SK-N-SH (cell line): ENCODE measurements around the gene P2RY6. TPM values are rescaled to one million over a fixed set of nuclear protein-coding genes. Genes with fewer than 3 reads are reported as not detected.
A peak's percentile ranks its signal among the peaks of the same experiment; 100 is the strongest.

ENCODE experiments used
- CTCF ChIA-PET: fragments of 300-600, 350-600 bp; formaldehyde crosslinking; extraction: SDS; loops from one replicate; lab custom pipeline; 2021; lab: Yijun Ruan, JAX
- POLR2A ChIA-PET: fragments of 350-600 bp; sonication (Branson Sonifier 250); formaldehyde crosslinking; extraction: SDS; loops from one replicate; lab custom pipeline; 2020; ENCODE audit warnings: antibody characterized with exemption, inconsistent platforms; lab: Yijun Ruan, JAX
- DNase-seq: peaks from one replicate; pipeline ENCODE4 v3.0.0; 2012
- H2AFZ ChIP-seq: fragments of 200-600 bp; sonication (generic); 2 replicates; pipeline ENCODE4 v1.8.1; 2016; ENCODE audit warnings: antibody characterized with exemption, mild to moderate bottlenecking, low read depth
- H3F3A ChIP-seq: fragments of 200-600 bp; sonication (generic); replicated peaks from 2 replicates; pipeline ENCODE3; 2016; ENCODE audit warnings: antibody characterized with exemption, mild to moderate bottlenecking; ENCODE audit not compliant: insufficient read depth
- H3K27ac ChIP-seq, 2 experiments: fragments of 200-500 bp in 1 of 2; fragments of 200-600 bp in 1 of 2; sonication (Bioruptor generic) in 1 of 2; sonication (generic), shearing (Covaris generic) in 1 of 2; 2 replicates each; pipeline versions ENCODE4 v1.5.1 to v1.6.1; 2014 to 2016; ENCODE audit warnings: low read depth in 2 of 2, inconsistent platforms in 1 of 2, low read length in 1 of 2, mild to moderate bottlenecking in 1 of 2, mixed read lengths in 1 of 2
- H3K27me3 ChIP-seq: fragments of 200-600 bp; sonication (generic), shearing (Covaris generic); 2 replicates; pipeline ENCODE4 v1.6.1; 2016; ENCODE audit warnings: mixed run types; ENCODE audit not compliant: insufficient read depth
- H3K36me3 ChIP-seq, 2 experiments: fragments of 200-500 bp in 1 of 2; fragments of 200-600 bp in 1 of 2; sonication (Bioruptor generic) in 1 of 2; sonication (generic) in 1 of 2; replicated peaks in 1 of 2; 2 replicates each; pipeline versions ENCODE3 to v1.5.1; 2014 to 2016; ENCODE audit warnings: low read length in 1 of 2, mild to moderate bottlenecking in 1 of 2; ENCODE audit not compliant: insufficient read depth in 2 of 2, control insufficient read depth in 1 of 2
- H3K4me1 ChIP-seq, 2 experiments: fragments of 200-500 bp in 1 of 2; fragments of 200-600 bp in 1 of 2; sonication (Bioruptor generic) in 1 of 2; sonication (generic), shearing (Covaris generic) in 1 of 2; 2 replicates each; pipeline versions ENCODE4 v1.5.1 to v1.6.1; 2014 to 2016; ENCODE audit warnings: low read depth in 1 of 2, low read length in 1 of 2, mixed run types in 1 of 2; ENCODE audit not compliant: insufficient read depth in 2 of 2, control insufficient read depth in 1 of 2
- H3K4me2 ChIP-seq: fragments of 200-600 bp; sonication (generic), shearing (Covaris generic); 2 replicates; pipeline ENCODE4 v1.6.1; 2017; ENCODE audit warnings: mixed run types
- H3K4me3 ChIP-seq, 2 experiments: fragments of 200-500 bp in 1 of 2; fragments of 200-600 bp in 1 of 2; sonication (Bioruptor generic) in 1 of 2; sonication (generic), shearing (Covaris generic) in 1 of 2; 2 replicates each; pipeline versions ENCODE4 v1.5.1 to v1.8.1; 2014 to 2016; ENCODE audit warnings: low read depth in 2 of 2, inconsistent platforms in 1 of 2, low read length in 1 of 2, mild to moderate bottlenecking in 1 of 2, mixed read lengths in 1 of 2, moderate library complexity in 1 of 2
- H3K79me2 ChIP-seq: fragments of 200-600 bp; sonication (generic); 2 replicates; pipeline ENCODE4 v1.8.1; 2017; ENCODE audit warnings: mild to moderate bottlenecking; ENCODE audit not compliant: insufficient read depth
- H3K9ac ChIP-seq: fragments of 200-600 bp; sonication (generic); 2 replicates; pipeline ENCODE4 v1.6.1; 2017; ENCODE audit warnings: mixed run types
- H3K9me2 ChIP-seq: fragments of 200-600 bp; sonication (generic); 2 replicates; pipeline ENCODE4 v1.6.1; 2017; ENCODE audit warnings: mixed run types
- H3K9me3 ChIP-seq: fragments of 200-600 bp; sonication (generic); 2 replicates; pipeline ENCODE4 v1.6.1; 2017; ENCODE audit warnings: mixed run types, mild to moderate bottlenecking, moderate library complexity
- H4K20me1 ChIP-seq: fragments of 200-600 bp; sonication (generic); 2 replicates; pipeline ENCODE4 v1.6.1; 2017; ENCODE audit warnings: mild to moderate bottlenecking, mixed run types; ENCODE audit not compliant: insufficient read depth
- CHD2 ChIP-seq: fragments of 150-350 bp; IDR thresholded peaks from 2 replicates; pipeline ENCODE4 v1.6.1; 2018; ENCODE audit warnings: low read length; ENCODE audit not compliant: partially characterized antibody
- EZH2phosphoT487 ChIP-seq: fragments of 200-600 bp; sonication (generic); IDR thresholded peaks from 2 replicates; pipeline ENCODE4 v1.6.1; 2017; ENCODE audit warnings: low read depth, mixed run types, mild to moderate bottlenecking, antibody characterized with exemption, moderate library complexity, borderline replicate concordance
- FOSL2 ChIP-seq: IDR thresholded peaks from 2 replicates; pipeline ENCODE4 v1.4.0; 2012; ENCODE audit warnings: low read depth, mild to moderate bottlenecking, moderate library complexity, borderline replicate concordance
- FOXM1 ChIP-seq: IDR thresholded peaks from 2 replicates; pipeline ENCODE4 v1.4.0; 2012; ENCODE audit warnings: low read depth, mild to moderate bottlenecking
- GATA2 ChIP-seq: sonication (generic); formaldehyde crosslinking; IDR thresholded peaks from 2 replicates; pipeline ENCODE4 v1.5.0; 2020; ENCODE audit warnings: mild to moderate bottlenecking, missing genetic modification reagents
- MAX ChIP-seq: IDR thresholded peaks from 2 replicates; pipeline ENCODE4 v1.4.0; 2012; ENCODE audit warnings: low read depth
- MEF2A ChIP-seq: IDR thresholded peaks from 2 replicates; pipeline ENCODE4 v1.4.0; 2012; ENCODE audit warnings: low read depth, borderline replicate concordance
- NFIC ChIP-seq: IDR thresholded peaks from 2 replicates; pipeline ENCODE4 v1.4.0; 2012; ENCODE audit warnings: borderline replicate concordance
- POLR2AphosphoS5 ChIP-seq: IDR thresholded peaks from 2 replicates; pipeline ENCODE4 v1.6.1; 2012; ENCODE audit warnings: low read depth, low read length
- RAD21 ChIP-seq: IDR thresholded peaks from 2 replicates; pipeline ENCODE4 v1.6.1; 2012; ENCODE audit warnings: mild to moderate bottlenecking, low read length
- RFX5 ChIP-seq: IDR thresholded peaks from 2 replicates; pipeline ENCODE4 v1.6.1; 2012; ENCODE audit warnings: mild to moderate bottlenecking, improper control_type of control experiment, low read length
- TCF12 ChIP-seq: IDR thresholded peaks from 2 replicates; pipeline ENCODE4 v1.4.0; 2012
- USF1 ChIP-seq: IDR thresholded peaks from 2 replicates; pipeline ENCODE4 v1.4.0; 2012; ENCODE audit warnings: low read depth, borderline replicate concordance
- YY1 ChIP-seq: IDR thresholded peaks from 2 replicates; pipeline ENCODE4 v1.4.0; 2012; ENCODE audit warnings: low read depth, mild to moderate bottlenecking
- WGBS: methylation state at CpG from one replicate; pipeline ENCODE4 v1.1.6; 2017; ENCODE audit warnings: low lambda C conversion rate; 5-methylcytosine and 5-hydroxymethylcytosine counted together
- polyA plus RNA-seq, 3 experiments: library from polyadenylated mRNA; depleted of rRNA; stranded (reverse); fragments of >200 nt; gene quantifications; 2 replicates each; pipeline ENCODE4 v1.2.3, GENCODE V29; 2012
- TF ChIP-seq, protein P1 (sequence below): IDR thresholded peaks from 2 replicates; pipeline ENCODE4 v1.4.0; 2012; ENCODE audit warnings: low read depth, borderline replicate concordance
- TF ChIP-seq, protein P2 (sequence below): fragments of 150-350 bp; IDR thresholded peaks from 2 replicates; pipeline ENCODE4 v1.6.1; 2017; ENCODE audit warnings: antibody characterized with exemption, low read length, low read depth, borderline replicate concordance
- TF ChIP-seq, protein P3 (sequence below): fragments of 150-350 bp; IDR thresholded peaks from 2 replicates; pipeline ENCODE4 v1.6.1; 2016; ENCODE audit warnings: mild to moderate bottlenecking, low read depth, low read length
- TF ChIP-seq, protein P4 (sequence below): IDR thresholded peaks from 2 replicates; pipeline ENCODE4; 2012

Gene P2RY6
- polyA plus RNA-seq, 1 of the 3 experiments (the other 2 are of a cell fraction): 0.15 TPM

GRCh38 chr11:73246303-73246702 is 25.8 kb upstream of the P2RY6 start:
- Histone ChIP-seq H3K9me3 (no peaks in the 10 kb centered on the region), H3F3A (no peaks in the 10 kb centered on the region), H3K4me1 (peaks cover 0 to 25% of the 10 kb centered on the region in 2 experiments; a peak in 2 of 4 replicates), H3K36me3 (no peaks in the 10 kb centered on the region), H3K27me3 (no peaks in the 10 kb centered on the region), H3K9me2 (no peaks in the 10 kb centered on the region), H2AFZ (no peak overlapping the region; the same call in 1 of the 2 replicates), H3K4me3 (no peak overlapping the region), H3K79me2 (no peaks in the 10 kb centered on the region), H4K20me1 (no peaks in the 10 kb centered on the region), H3K27ac (peak overlapping the region in 1 of 2 experiments; percentile 85; a peak in 1 of 4 replicates), H3K9ac (no peak overlapping the region), H3K4me2 (no peak overlapping the region)
- DNase-seq: no peak
- TF ChIP-seq, protein P1, sequence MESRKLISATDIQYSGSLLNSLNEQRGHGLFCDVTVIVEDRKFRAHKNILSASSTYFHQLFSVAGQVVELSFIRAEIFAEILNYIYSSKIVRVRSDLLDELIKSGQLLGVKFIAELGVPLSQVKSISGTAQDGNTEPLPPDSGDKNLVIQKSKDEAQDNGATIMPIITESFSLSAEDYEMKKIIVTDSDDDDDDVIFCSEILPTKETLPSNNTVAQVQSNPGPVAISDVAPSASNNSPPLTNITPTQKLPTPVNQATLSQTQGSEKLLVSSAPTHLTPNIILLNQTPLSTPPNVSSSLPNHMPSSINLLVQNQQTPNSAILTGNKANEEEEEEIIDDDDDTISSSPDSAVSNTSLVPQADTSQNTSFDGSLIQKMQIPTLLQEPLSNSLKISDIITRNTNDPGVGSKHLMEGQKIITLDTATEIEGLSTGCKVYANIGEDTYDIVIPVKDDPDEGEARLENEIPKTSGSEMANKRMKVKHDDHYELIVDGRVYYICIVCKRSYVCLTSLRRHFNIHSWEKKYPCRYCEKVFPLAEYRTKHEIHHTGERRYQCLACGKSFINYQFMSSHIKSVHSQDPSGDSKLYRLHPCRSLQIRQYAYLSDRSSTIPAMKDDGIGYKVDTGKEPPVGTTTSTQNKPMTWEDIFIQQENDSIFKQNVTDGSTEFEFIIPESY: no peak
- TF ChIP-seq YY1 (no peak), POLR2AphosphoS5 (no peak), MEF2A (no peak), GATA2 (no peak), FOXM1 (no peak), NFIC (no peak), RFX5 (no peak), CHD2 (no peak), MAX (no peak), FOSL2 (no peak), EZH2phosphoT487 (no peak), USF1 (no peak), TCF12 (no peak), RAD21 (no peak)
- TF ChIP-seq, protein P2, sequence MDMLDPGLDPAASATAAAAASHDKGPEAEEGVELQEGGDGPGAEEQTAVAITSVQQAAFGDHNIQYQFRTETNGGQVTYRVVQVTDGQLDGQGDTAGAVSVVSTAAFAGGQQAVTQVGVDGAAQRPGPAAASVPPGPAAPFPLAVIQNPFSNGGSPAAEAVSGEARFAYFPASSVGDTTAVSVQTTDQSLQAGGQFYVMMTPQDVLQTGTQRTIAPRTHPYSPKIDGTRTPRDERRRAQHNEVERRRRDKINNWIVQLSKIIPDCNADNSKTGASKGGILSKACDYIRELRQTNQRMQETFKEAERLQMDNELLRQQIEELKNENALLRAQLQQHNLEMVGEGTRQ: no peak
- TF ChIP-seq, protein P3, sequence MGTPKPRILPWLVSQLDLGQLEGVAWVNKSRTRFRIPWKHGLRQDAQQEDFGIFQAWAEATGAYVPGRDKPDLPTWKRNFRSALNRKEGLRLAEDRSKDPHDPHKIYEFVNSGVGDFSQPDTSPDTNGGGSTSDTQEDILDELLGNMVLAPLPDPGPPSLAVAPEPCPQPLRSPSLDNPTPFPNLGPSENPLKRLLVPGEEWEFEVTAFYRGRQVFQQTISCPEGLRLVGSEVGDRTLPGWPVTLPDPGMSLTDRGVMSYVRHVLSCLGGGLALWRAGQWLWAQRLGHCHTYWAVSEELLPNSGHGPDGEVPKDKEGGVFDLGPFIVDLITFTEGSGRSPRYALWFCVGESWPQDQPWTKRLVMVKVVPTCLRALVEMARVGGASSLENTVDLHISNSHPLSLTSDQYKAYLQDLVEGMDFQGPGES: no peak
- TF ChIP-seq, protein P4, sequence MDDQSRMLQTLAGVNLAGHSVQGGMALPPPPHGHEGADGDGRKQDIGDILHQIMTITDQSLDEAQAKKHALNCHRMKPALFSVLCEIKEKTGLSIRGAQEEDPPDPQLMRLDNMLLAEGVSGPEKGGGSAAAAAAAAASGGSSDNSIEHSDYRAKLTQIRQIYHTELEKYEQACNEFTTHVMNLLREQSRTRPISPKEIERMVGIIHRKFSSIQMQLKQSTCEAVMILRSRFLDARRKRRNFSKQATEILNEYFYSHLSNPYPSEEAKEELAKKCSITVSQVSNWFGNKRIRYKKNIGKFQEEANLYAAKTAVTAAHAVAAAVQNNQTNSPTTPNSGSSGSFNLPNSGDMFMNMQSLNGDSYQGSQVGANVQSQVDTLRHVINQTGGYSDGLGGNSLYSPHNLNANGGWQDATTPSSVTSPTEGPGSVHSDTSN: no peak
- ChIA-PET CTCF (interaction anchor here (0.9 to 11.6 kb wide), 9 partner anchors 11 to 415 kb away, joined by 3 to 283 read pairs (median 6); partner anchors contain the start of gene P2RY6), POLR2A (interaction anchor here (0.6 kb wide), 1 partner anchor 566 kb away, joined by 3 read pairs; no protein-coding TSS in a partner anchor)
- 87% methylated on average over 2 of the region's 2 CpGs for WGBS
